ENCODE measurements around the gene FSD2.

The FSD2 gene

GRCh38 chr15:82802497-82802896, 3.4 kb downstream of the FSD2 start:
- peaks cover 15% of the 10 kb centered on the region for H3F3A ChIP-seq (ENCODE audit: insufficient read depth, low read length)
- H3K36me3 ChIP-seq (replicated peaks; ENCODE audit: insufficient read depth, low read length): no peaks in the 10 kb centered on the region
- H4K20me1 ChIP-seq (ENCODE audit: insufficient read depth, low read length): no peaks in the 10 kb centered on the region
- H3K27ac ChIP-seq (ENCODE audit: low read length): no peak overlapping the region
- H3K27me3 ChIP-seq (replicated peaks; ENCODE audit: insufficient read depth, low read length): no peaks in the 10 kb centered on the region
- TF ChIP-seq EZH2 (optimal IDR thresholded peaks at IDR 0.05; ENCODE audit: low read depth, low read length) (no peak), CTCF (IDR thresholded peaks at IDR 0.05; ENCODE audit: low read length) (no peak)
- H2AFZ ChIP-seq (ENCODE audit: low read length): no peak overlapping the region
- H3K79me2 ChIP-seq (ENCODE audit: low read length): no peaks in the 10 kb centered on the region
- no peaks in the 10 kb centered on the region for H3K9me3 ChIP-seq (replicated peaks; ENCODE audit: insufficient read depth, low read length)
- H3K9ac ChIP-seq (ENCODE audit: low read length): no peak overlapping the region
- DNase-seq: no peak
- H3K4me1 ChIP-seq (ENCODE audit: low read length): peaks cover 26% of the 10 kb centered on the region
- no peaks in the 10 kb centered on the region for H3K9me2 ChIP-seq (replicated peaks; ENCODE audit: insufficient read depth, low read length)
- H3K4me3 ChIP-seq (ENCODE audit: low read length): no peak overlapping the region
- no peak overlapping the region for H3K4me2 ChIP-seq (ENCODE audit: low read depth, low read length)

GRCh38 chr15:82799183-82799841, 6.6 kb downstream of the FSD2 start:
- Histone ChIP-seq H3K36me3 (replicated peaks; ENCODE audit: insufficient read depth, low read length) (no peaks in the 10 kb centered on the region), H3K79me2 (ENCODE audit: low read length) (no peaks in the 10 kb centered on the region), H3K9ac (ENCODE audit: low read length) (no peak overlapping the region), H3K4me3 (ENCODE audit: low read length) (no peak overlapping the region), H3K9me3 (replicated peaks; ENCODE audit: insufficient read depth, low read length) (no peaks in the 10 kb centered on the region), H3K27ac (ENCODE audit: low read length) (no peak overlapping the region), H2AFZ (ENCODE audit: low read length) (no peak overlapping the region), H4K20me1 (ENCODE audit: insufficient read depth, low read length) (no peaks in the 10 kb centered on the region), H3F3A (ENCODE audit: insufficient read depth, low read length) (no peaks in the 10 kb centered on the region), H3K4me1 (ENCODE audit: low read length) (no peaks in the 10 kb centered on the region), H3K27me3 (replicated peaks; ENCODE audit: insufficient read depth, low read length) (no peaks in the 10 kb centered on the region), H3K9me2 (replicated peaks; ENCODE audit: insufficient read depth, low read length) (no peaks in the 10 kb centered on the region), H3K4me2 (ENCODE audit: low read depth, low read length) (no peak overlapping the region)
- TF ChIP-seq EZH2 (optimal IDR thresholded peaks at IDR 0.05; ENCODE audit: low read depth, low read length) (no peak), CTCF (IDR thresholded peaks at IDR 0.05; ENCODE audit: low read length) (no peak), EZH2phosphoT487 (IDR thresholded peaks at IDR 0.05; ENCODE audit: low read length) (no peak)
- no peak for DNase-seq

GRCh38 chr15:82798531-82799166, 7.2 kb downstream of the FSD2 start:
- no peaks in the 10 kb centered on the region for H3K9me2 ChIP-seq (replicated peaks; ENCODE audit: insufficient read depth, low read length)
- H2AFZ ChIP-seq (ENCODE audit: low read length): no peak overlapping the region
- H4K20me1 ChIP-seq (ENCODE audit: insufficient read depth, low read length): no peaks in the 10 kb centered on the region
- TF ChIP-seq EZH2 (optimal IDR thresholded peaks at IDR 0.05; ENCODE audit: low read depth, low read length) (no peak), EZH2phosphoT487 (IDR thresholded peaks at IDR 0.05; ENCODE audit: low read length) (no peak), CTCF (IDR thresholded peaks at IDR 0.05; ENCODE audit: low read length) (no peak)
- H3K4me3 ChIP-seq (ENCODE audit: low read length): no peak overlapping the region
- no peak overlapping the region for H3K27ac ChIP-seq (ENCODE audit: low read length)
- H3F3A ChIP-seq (ENCODE audit: insufficient read depth, low read length): no peaks in the 10 kb centered on the region
- H3K9me3 ChIP-seq (replicated peaks; ENCODE audit: insufficient read depth, low read length): no peaks in the 10 kb centered on the region
- H3K9ac ChIP-seq (ENCODE audit: low read length): no peak overlapping the region
- no peaks in the 10 kb centered on the region for H3K27me3 ChIP-seq (replicated peaks; ENCODE audit: insufficient read depth, low read length)
- H3K4me1 ChIP-seq (ENCODE audit: low read length): no peaks in the 10 kb centered on the region
- DNase-seq: no peak
- no peaks in the 10 kb centered on the region for H3K36me3 ChIP-seq (replicated peaks; ENCODE audit: insufficient read depth, low read length)
- H3K79me2 ChIP-seq (ENCODE audit: low read length): no peaks in the 10 kb centered on the region
- H3K4me2 ChIP-seq (ENCODE audit: low read depth, low read length): no peak overlapping the region
